Ishikawa (cell line): ENCODE measurements around the gene CLSTN2.

ENCODE experiments used
- CEBPB ChIP-seq: IDR thresholded peaks from 2 replicates; pipeline ENCODE4 v1.6.1; 2012
- CREB1 ChIP-seq: IDR thresholded peaks from 2 replicates; pipeline ENCODE4 v1.6.1; 2012; ENCODE audit warnings: low read depth
- EP300 ChIP-seq: IDR thresholded peaks from 2 replicates; pipeline ENCODE4 v1.6.1; 2012; ENCODE audit warnings: borderline replicate concordance
- FOXM1 ChIP-seq: IDR thresholded peaks from 2 replicates; pipeline ENCODE4 v1.6.1; 2012; ENCODE audit warnings: low read depth, borderline replicate concordance
- MAX ChIP-seq: IDR thresholded peaks from 2 replicates; pipeline ENCODE4 v1.6.1; 2012
- NFIC ChIP-seq: IDR thresholded peaks from 2 replicates; pipeline ENCODE4 v1.6.1; 2012
- RAD21 ChIP-seq: IDR thresholded peaks from 2 replicates; pipeline ENCODE4 v1.6.1; 2012; ENCODE audit warnings: low read depth
- TAF1 ChIP-seq: IDR thresholded peaks from 2 replicates; pipeline ENCODE4 v1.6.1; 2012; ENCODE audit warnings: low read depth, mild to moderate bottlenecking
- TCF12 ChIP-seq: IDR thresholded peaks from 2 replicates; pipeline ENCODE4 v1.6.1; 2012; ENCODE audit warnings: low read depth
- TEAD4 ChIP-seq: IDR thresholded peaks from 2 replicates; pipeline ENCODE4 v1.6.1; 2012
- YY1 ChIP-seq: IDR thresholded peaks from 2 replicates; pipeline ENCODE4 v1.6.1; 2012; ENCODE audit warnings: low read depth
- TF ChIP-seq, protein P1 (sequence below): IDR thresholded peaks from 2 replicates; pipeline ENCODE4 v1.6.1; 2012; ENCODE audit warnings: low read depth, mild to moderate bottlenecking

DNA sequence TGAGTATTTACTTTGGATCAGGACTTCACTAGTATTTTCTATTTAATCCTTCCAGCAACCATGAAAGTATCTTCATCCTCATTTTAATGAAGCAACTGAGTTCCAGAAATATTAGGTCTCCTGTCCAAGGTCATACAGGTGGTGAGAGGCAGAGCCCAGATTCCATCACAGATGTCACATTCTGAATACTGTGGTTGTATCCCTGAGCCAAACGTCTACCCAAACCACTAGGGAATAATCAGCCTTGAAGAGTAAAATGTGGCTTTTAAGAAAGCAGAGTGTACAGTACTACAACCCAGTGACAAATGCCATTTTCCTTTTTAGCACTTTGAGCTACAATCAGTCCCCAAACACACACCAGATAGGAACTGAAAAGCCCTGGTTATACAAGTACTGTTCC is 649.6 kb downstream of the CLSTN2 start:
- TF ChIP-seq, protein P1, sequence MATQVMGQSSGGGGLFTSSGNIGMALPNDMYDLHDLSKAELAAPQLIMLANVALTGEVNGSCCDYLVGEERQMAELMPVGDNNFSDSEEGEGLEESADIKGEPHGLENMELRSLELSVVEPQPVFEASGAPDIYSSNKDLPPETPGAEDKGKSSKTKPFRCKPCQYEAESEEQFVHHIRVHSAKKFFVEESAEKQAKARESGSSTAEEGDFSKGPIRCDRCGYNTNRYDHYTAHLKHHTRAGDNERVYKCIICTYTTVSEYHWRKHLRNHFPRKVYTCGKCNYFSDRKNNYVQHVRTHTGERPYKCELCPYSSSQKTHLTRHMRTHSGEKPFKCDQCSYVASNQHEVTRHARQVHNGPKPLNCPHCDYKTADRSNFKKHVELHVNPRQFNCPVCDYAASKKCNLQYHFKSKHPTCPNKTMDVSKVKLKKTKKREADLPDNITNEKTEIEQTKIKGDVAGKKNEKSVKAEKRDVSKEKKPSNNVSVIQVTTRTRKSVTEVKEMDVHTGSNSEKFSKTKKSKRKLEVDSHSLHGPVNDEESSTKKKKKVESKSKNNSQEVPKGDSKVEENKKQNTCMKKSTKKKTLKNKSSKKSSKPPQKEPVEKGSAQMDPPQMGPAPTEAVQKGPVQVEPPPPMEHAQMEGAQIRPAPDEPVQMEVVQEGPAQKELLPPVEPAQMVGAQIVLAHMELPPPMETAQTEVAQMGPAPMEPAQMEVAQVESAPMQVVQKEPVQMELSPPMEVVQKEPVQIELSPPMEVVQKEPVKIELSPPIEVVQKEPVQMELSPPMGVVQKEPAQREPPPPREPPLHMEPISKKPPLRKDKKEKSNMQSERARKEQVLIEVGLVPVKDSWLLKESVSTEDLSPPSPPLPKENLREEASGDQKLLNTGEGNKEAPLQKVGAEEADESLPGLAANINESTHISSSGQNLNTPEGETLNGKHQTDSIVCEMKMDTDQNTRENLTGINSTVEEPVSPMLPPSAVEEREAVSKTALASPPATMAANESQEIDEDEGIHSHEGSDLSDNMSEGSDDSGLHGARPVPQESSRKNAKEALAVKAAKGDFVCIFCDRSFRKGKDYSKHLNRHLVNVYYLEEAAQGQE: no peak
- TF ChIP-seq RAD21: no peak
- TF ChIP-seq MAX: no peak
- TF ChIP-seq YY1: no peak
- TF ChIP-seq FOXM1: no peak
- no peak for TF ChIP-seq CREB1
- TF ChIP-seq CEBPB: no peak
- TF ChIP-seq EP300: no peak
- TF ChIP-seq TAF1: no peak
- no peak for TF ChIP-seq TCF12
- no peak for TF ChIP-seq NFIC
- no peak for TF ChIP-seq TEAD4
